HepG2 (cell line): ENCODE measurements around the gene MIEF1. TPM values are rescaled to one million over a fixed set of nuclear protein-coding genes. Genes with fewer than 3 reads are reported as not detected.

ENCODE experiments used
- ETV6 ChIP-seq: sonication (generic); formaldehyde crosslinking; conservative IDR thresholded peaks from 2 replicates; pipeline ENCODE4 v1.4.0; 2020; ENCODE audit warnings: missing genetic modification reagents
- GPN1 ChIP-seq: sonication (generic); formaldehyde crosslinking; IDR thresholded peaks from 2 replicates; pipeline ENCODE4 v1.5.1; 2020; ENCODE audit warnings: missing genetic modification reagents, borderline replicate concordance
- HMG20B ChIP-seq: conservative IDR thresholded peaks from 2 replicates; pipeline ENCODE4 v1.6.1; 2016; ENCODE audit warnings: missing genetic modification reagents, missing compliant biosample characterization
- HOXA9 ChIP-seq: sonication (generic); formaldehyde crosslinking; IDR thresholded peaks from 2 replicates; pipeline ENCODE4 v1.8.1; 2022; ENCODE audit warnings: missing genetic modification reagents, mild to moderate bottlenecking, moderate library complexity, borderline replicate concordance
- KDM5B ChIP-seq: sonication (generic); formaldehyde crosslinking; IDR thresholded peaks from 2 replicates; pipeline ENCODE4 v1.4.0; 2020; ENCODE audit warnings: missing genetic modification reagents, mild to moderate bottlenecking, borderline replicate concordance
- MAF1 ChIP-seq: sonication (generic); formaldehyde crosslinking; IDR thresholded peaks from 2 replicates; pipeline ENCODE4 v1.5.0; 2020; ENCODE audit warnings: missing genetic modification reagents, borderline replicate concordance
- NCOR1 ChIP-seq: fragments of 200-600 bp; sonication (generic); IDR thresholded peaks from 2 replicates; pipeline ENCODE4 v1.7.0; 2017; ENCODE audit warnings: antibody characterized with exemption, low read length, borderline replicate concordance
- NR2F6 ChIP-seq, 2 experiments: IDR thresholded peaks; 2 replicates each; pipeline ENCODE4 v1.6.1; 2016; ENCODE audit warnings: antibody characterized with exemption in 1 of 2, mild to moderate bottlenecking in 1 of 2
- PRMT3 ChIP-seq: sonication (generic); formaldehyde crosslinking; IDR thresholded peaks from 2 replicates; pipeline ENCODE4 v1.8.1; 2022; ENCODE audit warnings: low read depth, mild to moderate bottlenecking, moderate library complexity, missing genetic modification reagents, borderline replicate concordance
- RARG ChIP-seq: sonication (generic); formaldehyde crosslinking; IDR thresholded peaks from 2 replicates; pipeline ENCODE4 v1.4.0; 2020; ENCODE audit warnings: low read depth, mild to moderate bottlenecking, missing genetic modification reagents
- RELA ChIP-seq: sonication (generic); formaldehyde crosslinking; IDR thresholded peaks from 2 replicates; pipeline ENCODE4 v1.4.0; 2020; ENCODE audit warnings: missing genetic modification reagents
- SIN3B ChIP-seq: fragments of 150-350 bp; IDR thresholded peaks from 2 replicates; pipeline ENCODE4 v1.6.1; 2014; ENCODE audit warnings: low read length
- SRSF9 ChIP-seq: fragments of 200-400 bp; formaldehyde crosslinking; IDR thresholded peaks from 2 replicates; pipeline ENCODE4 v1.6.1; 2018; ENCODE audit warnings: borderline replicate concordance, mild to moderate bottlenecking, low read depth, low read length; ENCODE audit not compliant: insufficient read depth, poor library complexity, severe bottlenecking
- ZBTB20 ChIP-seq: sonication (generic); formaldehyde crosslinking; IDR thresholded peaks from 2 replicates; pipeline ENCODE4 v1.8.1; 2023; ENCODE audit warnings: missing genetic modification reagents, low read depth, mild to moderate bottlenecking, borderline replicate concordance
- ZNF121 ChIP-seq: sonication (generic); formaldehyde crosslinking; IDR thresholded peaks from 2 replicates; pipeline ENCODE4 v1.5.0; 2020; ENCODE audit warnings: mild to moderate bottlenecking, missing genetic modification reagents
- ZNF75D ChIP-seq: sonication (generic); formaldehyde crosslinking; IDR thresholded peaks from 2 replicates; pipeline ENCODE4 v1.8.1; 2023; ENCODE audit warnings: missing genetic modification reagents, mild to moderate bottlenecking, borderline replicate concordance
- polyA plus RNA-seq, 8 experiments: library from polyadenylated mRNA; depleted of rRNA in 3 of 8; stranded (reverse) in 7 of 8; unstranded in 1 of 8; fragments of >200 nt; fragmentation: Illumina TruSeq in 4 of 8; extraction: Trizol in 4 of 8; gene quantifications; 2 replicates each; pipeline versions ENCODE4 v1.2.1 to v1.2.3, GENCODE V29; 2011 to 2016; ENCODE audit warnings: low read depth in 4 of 8, missing spikeins in 1 of 8, mixed read lengths in 1 of 8; ENCODE audit not compliant: insufficient read depth in 1 of 8
- total RNA-seq, 5 experiments: library from RNA; depleted of rRNA; stranded (reverse); fragments of >200 nt; fragmentation: Illumina TruSeq; extraction: Trizol; gene quantifications; 2 replicates each; pipeline ENCODE4 v1.2.3, GENCODE V29; 2016; ENCODE audit warnings: low read depth in 1 of 5
- TF ChIP-seq, protein P1 (sequence below): sonication (generic); formaldehyde crosslinking; IDR thresholded peaks from 2 replicates; pipeline ENCODE4 v1.4.0; 2020; ENCODE audit warnings: missing genetic modification reagents
- TF ChIP-seq, protein P2 (sequence below): sonication (generic); formaldehyde crosslinking; IDR thresholded peaks from 2 replicates; pipeline ENCODE4 v1.5.0; 2020; ENCODE audit warnings: missing genetic modification reagents
- TF ChIP-seq, protein P3 (sequence below): sonication (generic); formaldehyde crosslinking; conservative IDR thresholded peaks from 2 replicates; pipeline ENCODE4 v1.5.0; 2020; ENCODE audit warnings: missing genetic modification reagents
- TF ChIP-seq, protein P4 (sequence below): sonication (generic); formaldehyde crosslinking; IDR thresholded peaks from 2 replicates; pipeline ENCODE4 v1.4.0; 2020; ENCODE audit warnings: missing genetic modification reagents
- TF ChIP-seq, protein P5 (sequence below): sonication (generic); formaldehyde crosslinking; IDR thresholded peaks from 2 replicates; pipeline ENCODE4 v1.5.0; 2020; ENCODE audit warnings: mild to moderate bottlenecking, missing genetic modification reagents
- TF ChIP-seq, protein P6 (sequence below): sonication (generic); formaldehyde crosslinking; IDR thresholded peaks from 2 replicates; pipeline ENCODE4 v1.8.1; 2023; ENCODE audit warnings: mild to moderate bottlenecking, inconsistent platforms, moderate library complexity, missing genetic modification reagents, borderline replicate concordance

Gene MIEF1
- total and polyA plus RNA-seq, 2 of the 13 experiments (the other 11 are each of a cell fraction or from before 2014, with no cell fraction given): 21.7 to 34.8 TPM

DNA sequence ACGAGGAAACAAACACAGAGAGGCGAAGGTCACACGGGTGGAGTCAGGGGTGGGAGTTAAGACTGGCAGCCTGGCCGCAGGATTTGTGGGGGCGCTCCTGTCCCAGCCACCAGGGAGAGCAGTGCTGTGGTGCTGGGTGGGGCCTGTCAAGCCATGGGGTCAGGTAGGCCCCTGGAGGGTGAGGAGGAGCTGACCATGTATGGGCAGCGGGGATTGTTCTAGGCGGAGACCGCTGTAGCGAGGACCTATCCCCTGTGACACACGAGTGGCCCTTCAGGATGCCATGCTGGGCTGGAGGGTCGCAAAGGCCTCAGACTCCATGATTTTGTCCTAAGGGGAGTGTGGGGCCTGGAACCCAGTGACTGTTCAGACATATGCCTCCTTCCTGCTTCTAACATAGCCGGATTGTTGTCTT is 32.0 kb downstream of the MIEF1 start (continued):
- TF ChIP-seq, protein P1, sequence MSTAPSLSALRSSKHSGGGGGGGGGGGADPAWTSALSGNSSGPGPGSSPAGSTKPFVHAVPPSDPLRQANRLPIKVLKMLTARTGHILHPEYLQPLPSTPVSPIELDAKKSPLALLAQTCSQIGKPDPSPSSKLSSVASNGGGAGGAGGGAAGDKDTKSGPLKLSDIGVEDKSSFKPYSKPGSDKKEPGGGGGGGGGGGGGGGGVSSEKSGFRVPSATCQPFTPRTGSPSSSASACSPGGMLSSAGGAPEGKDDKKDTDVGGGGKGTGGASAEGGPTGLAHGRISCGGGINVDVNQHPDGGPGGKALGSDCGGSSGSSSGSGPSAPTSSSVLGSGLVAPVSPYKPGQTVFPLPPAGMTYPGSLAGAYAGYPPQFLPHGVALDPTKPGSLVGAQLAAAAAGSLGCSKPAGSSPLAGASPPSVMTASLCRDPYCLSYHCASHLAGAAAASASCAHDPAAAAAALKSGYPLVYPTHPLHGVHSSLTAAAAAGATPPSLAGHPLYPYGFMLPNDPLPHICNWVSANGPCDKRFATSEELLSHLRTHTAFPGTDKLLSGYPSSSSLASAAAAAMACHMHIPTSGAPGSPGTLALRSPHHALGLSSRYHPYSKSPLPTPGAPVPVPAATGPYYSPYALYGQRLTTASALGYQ (CRISPR knock-in tag): no peak
- TF ChIP-seq RELA (CRISPR knock-in tag) (no peak), GPN1 (CRISPR knock-in tag) (no peak), PRMT3 (CRISPR knock-in tag) (no peak), SRSF9 (no peak), ZBTB20 (CRISPR knock-in tag) (no peak), KDM5B (0 out of 2 replicates have a peak, but pooled peaks have one; percentile 13), HMG20B (no peak), RARG (CRISPR knock-in tag) (no peak), NR2F6 (IDR thresholded peaks at IDR 0.05) (peak; percentile 60; the same call in 1 of the 2 replicates), NR2F6 (CRISPR knock-in tag; IDR thresholded peaks at IDR 0.05) (peak; percentile 71), MAF1 (CRISPR knock-in tag) (no peak), ETV6 (CRISPR knock-in tag) (no peak), ZNF121 (no peak), SIN3B (no peak), HOXA9 (CRISPR knock-in tag) (no peak), NCOR1 (no peak), ZNF75D (no peak)
- TF ChIP-seq, protein P2, sequence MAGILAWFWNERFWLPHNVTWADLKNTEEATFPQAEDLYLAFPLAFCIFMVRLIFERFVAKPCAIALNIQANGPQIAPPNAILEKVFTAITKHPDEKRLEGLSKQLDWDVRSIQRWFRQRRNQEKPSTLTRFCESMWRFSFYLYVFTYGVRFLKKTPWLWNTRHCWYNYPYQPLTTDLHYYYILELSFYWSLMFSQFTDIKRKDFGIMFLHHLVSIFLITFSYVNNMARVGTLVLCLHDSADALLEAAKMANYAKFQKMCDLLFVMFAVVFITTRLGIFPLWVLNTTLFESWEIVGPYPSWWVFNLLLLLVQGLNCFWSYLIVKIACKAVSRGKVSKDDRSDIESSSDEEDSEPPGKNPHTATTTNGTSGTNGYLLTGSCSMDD (CRISPR knock-in tag): no peak
- TF ChIP-seq, protein P3, sequence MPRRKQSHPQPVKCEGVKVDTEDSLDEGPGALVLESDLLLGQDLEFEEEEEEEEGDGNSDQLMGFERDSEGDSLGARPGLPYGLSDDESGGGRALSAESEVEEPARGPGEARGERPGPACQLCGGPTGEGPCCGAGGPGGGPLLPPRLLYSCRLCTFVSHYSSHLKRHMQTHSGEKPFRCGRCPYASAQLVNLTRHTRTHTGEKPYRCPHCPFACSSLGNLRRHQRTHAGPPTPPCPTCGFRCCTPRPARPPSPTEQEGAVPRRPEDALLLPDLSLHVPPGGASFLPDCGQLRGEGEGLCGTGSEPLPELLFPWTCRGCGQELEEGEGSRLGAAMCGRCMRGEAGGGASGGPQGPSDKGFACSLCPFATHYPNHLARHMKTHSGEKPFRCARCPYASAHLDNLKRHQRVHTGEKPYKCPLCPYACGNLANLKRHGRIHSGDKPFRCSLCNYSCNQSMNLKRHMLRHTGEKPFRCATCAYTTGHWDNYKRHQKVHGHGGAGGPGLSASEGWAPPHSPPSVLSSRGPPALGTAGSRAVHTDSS: no peak
- TF ChIP-seq, protein P4, sequence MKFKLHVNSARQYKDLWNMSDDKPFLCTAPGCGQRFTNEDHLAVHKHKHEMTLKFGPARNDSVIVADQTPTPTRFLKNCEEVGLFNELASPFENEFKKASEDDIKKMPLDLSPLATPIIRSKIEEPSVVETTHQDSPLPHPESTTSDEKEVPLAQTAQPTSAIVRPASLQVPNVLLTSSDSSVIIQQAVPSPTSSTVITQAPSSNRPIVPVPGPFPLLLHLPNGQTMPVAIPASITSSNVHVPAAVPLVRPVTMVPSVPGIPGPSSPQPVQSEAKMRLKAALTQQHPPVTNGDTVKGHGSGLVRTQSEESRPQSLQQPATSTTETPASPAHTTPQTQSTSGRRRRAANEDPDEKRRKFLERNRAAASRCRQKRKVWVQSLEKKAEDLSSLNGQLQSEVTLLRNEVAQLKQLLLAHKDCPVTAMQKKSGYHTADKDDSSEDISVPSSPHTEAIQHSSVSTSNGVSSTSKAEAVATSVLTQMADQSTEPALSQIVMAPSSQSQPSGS: no peak
- TF ChIP-seq, protein P5, sequence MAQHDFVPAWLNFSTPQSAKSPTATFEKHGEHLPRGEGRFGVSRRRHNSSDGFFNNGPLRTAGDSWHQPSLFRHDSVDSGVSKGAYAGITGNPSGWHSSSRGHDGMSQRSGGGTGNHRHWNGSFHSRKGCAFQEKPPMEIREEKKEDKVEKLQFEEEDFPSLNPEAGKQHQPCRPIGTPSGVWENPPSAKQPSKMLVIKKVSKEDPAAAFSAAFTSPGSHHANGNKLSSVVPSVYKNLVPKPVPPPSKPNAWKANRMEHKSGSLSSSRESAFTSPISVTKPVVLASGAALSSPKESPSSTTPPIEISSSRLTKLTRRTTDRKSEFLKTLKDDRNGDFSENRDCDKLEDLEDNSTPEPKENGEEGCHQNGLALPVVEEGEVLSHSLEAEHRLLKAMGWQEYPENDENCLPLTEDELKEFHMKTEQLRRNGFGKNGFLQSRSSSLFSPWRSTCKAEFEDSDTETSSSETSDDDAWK: no peak
- TF ChIP-seq, protein P6, sequence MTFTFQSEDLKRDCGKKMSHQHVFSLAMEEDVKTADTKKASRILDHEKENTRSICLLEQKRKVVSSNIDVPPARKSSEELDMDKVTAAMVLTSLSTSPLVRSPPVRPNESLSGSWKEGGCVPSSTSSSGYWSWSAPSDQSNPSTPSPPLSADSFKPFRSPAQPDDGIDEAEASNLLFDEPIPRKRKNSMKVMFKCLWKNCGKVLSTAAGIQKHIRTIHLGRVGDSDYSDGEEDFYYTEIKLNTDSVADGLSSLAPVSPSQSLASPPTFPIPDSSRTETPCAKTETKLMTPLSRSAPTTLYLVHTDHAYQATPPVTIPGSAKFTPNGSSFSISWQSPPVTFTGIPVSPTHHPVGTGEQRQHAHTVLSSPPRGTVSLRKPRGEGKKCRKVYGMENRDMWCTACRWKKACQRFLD: no peak
